HL-60 (cell line): ENCODE results near the gene CD99.

ENCODE experiments used
- POLR2AphosphoS5 ChIP-seq: IDR thresholded peaks from 2 replicates; pipeline ENCODE4 v1.6.1; 2012; ENCODE audit warnings: low read depth
- TF ChIP-seq, protein P1 (sequence below): IDR thresholded peaks from one replicate; pipeline ENCODE4 v1.5.1; 2011; ENCODE audit warnings: low read length, control low read depth, inconsistent platforms; ENCODE audit not compliant: insufficient read depth

DNA sequence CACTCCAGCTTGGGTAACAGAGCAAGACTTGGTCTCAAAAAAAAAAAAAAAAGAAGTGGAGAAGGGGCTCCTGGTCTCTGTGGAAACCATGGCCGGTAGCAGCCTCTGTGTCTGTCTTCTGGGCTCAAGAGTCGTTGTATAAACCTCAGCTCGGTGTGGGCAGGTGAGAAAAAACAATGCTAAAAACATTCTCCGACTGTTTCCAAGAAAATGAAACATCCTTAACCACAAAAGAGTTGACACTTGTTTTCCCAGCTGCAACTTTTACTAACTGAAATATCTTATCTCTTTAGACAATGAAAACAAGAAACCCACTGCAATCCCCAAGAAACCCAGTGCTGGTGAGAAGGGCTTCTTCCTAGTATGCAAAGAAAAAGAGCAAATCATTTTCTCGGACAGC, 26.2 kb downstream of the CD99 start:
- TF ChIP-seq, protein P1, sequence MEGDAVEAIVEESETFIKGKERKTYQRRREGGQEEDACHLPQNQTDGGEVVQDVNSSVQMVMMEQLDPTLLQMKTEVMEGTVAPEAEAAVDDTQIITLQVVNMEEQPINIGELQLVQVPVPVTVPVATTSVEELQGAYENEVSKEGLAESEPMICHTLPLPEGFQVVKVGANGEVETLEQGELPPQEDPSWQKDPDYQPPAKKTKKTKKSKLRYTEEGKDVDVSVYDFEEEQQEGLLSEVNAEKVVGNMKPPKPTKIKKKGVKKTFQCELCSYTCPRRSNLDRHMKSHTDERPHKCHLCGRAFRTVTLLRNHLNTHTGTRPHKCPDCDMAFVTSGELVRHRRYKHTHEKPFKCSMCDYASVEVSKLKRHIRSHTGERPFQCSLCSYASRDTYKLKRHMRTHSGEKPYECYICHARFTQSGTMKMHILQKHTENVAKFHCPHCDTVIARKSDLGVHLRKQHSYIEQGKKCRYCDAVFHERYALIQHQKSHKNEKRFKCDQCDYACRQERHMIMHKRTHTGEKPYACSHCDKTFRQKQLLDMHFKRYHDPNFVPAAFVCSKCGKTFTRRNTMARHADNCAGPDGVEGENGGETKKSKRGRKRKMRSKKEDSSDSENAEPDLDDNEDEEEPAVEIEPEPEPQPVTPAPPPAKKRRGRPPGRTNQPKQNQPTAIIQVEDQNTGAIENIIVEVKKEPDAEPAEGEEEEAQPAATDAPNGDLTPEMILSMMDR = no peak
- TF ChIP-seq POLR2AphosphoS5 = no peak
